Heart left ventricle (tissue), 16 donors: ENCODE data around the gene HINT1. TPM values are rescaled to one million over a fixed set of nuclear protein-coding genes. Genes with fewer than 3 reads are reported as not detected.
"Not testable (repeated sequence)": the region's sequence is repeated elsewhere in the genome, so short reads cannot be mapped to it uniquely, and the experiment has no call there.

Experiments
- ATAC-seq, 4 donors: fragments of 200-7000 bp; cut with Tn5 transposase; one replicate each; pipeline ENCODE4 v1.9.1; 2020 to 2022; ENCODE audit warnings: moderate library complexity in 4 of 4, mild to moderate bottlenecking in 3 of 4, moderate number of reproducible peaks in 1 of 4
- DNase-seq, 5 donors: peaks; one replicate each; pipeline ENCODE4 v3.0.0-alpha.2; 2020
- H3K27ac ChIP-seq, 12 donors: fragments of 200-600 bp; sonication (generic) in 4 of 12; one replicate each; pipeline versions ENCODE4 v1.5.0 to v1.8.0; 2016 to 2022; ENCODE audit warnings: mild to moderate bottlenecking in 2 of 12
- H3K27me3 ChIP-seq, 9 donors: fragments of 200-600 bp; sonication (generic) in 2 of 9; one replicate each; pipeline versions ENCODE4 v1.5.1 to v1.8.0; 2016 to 2022; ENCODE audit warnings: mild to moderate bottlenecking in 3 of 9
- H3K36me3 ChIP-seq, 9 donors: fragments of 200-600 bp; sonication (generic) in 2 of 9; one replicate each; pipeline versions ENCODE4 v1.5.0 to v1.8.0; 2018 to 2022; ENCODE audit warnings: mild to moderate bottlenecking in 2 of 9
- H3K4me1 ChIP-seq, 12 donors: fragments of 200-600 bp; sonication (generic) in 4 of 12; one replicate each; pipeline versions ENCODE4 v1.5.0 to v1.8.0; 2016 to 2022; ENCODE audit warnings: mild to moderate bottlenecking in 3 of 12
- H3K4me3 ChIP-seq, 12 donors: fragments of 200-600 bp; sonication (generic) in 4 of 12; one replicate each; pipeline versions ENCODE4 v1.5.0 to v1.8.0; 2017 to 2022; ENCODE audit warnings: mild to moderate bottlenecking in 9 of 12, moderate library complexity in 4 of 12
- H3K9me3 ChIP-seq, 12 donors: fragments of 200-600 bp; sonication (generic) in 4 of 12; one replicate each; pipeline versions ENCODE4 v1.5.0 to v1.8.0; 2016 to 2022; ENCODE audit warnings: mild to moderate bottlenecking in 1 of 12
- POLR2A ChIP-seq, 2 donors: fragments of 450-650 bp; IDR thresholded peaks; one replicate each; pipeline ENCODE4 v1.6.1; 2017; ENCODE audit warnings: antibody characterized with exemption in 2 of 2, mild to moderate bottlenecking in 2 of 2, moderate library complexity in 2 of 2
- WGBS, 4 donors: extraction: QIAGEN DNeasy Blood & Tissue Kit in 2 of 4; methylation state at CpG; one replicate each; pipeline versions ENCODE4 v1.1.5 to v1.1.7; 2013 to 2018; 5-methylcytosine and 5-hydroxymethylcytosine counted together
- intact Hi-C, 10 donors: fragments of 100-400 bp; cut with DNase I; formaldehyde crosslinking; loops; one replicate each; pipeline versions ENCODE4 v1.11.1 to v1.14.2; 2022
- polyA plus RNA-seq, 2 donors: library from polyadenylated mRNA; stranded (reverse); fragments of 200-250 nt; gene quantifications; one replicate each; pipeline ENCODE4 v1.2.3, GENCODE V29; 2013
- total RNA-seq, 9 donors: library from RNA; depleted of rRNA in 2 of 9; stranded (reverse); fragments of >200 nt in 2 of 9; fragmentation: NEBNext Ultra II Directional in 3 of 9; extraction: Animal tissue kit (Norgen Biotek cat#: 25700) in 3 of 9; gene quantifications; one replicate each; pipeline versions ENCODE4 v1.1.0 to v1.2.4, GENCODE V29; 2016 to 2023
- TF ChIP-seq, protein P1 (sequence below), 12 donors: fragments of 200-600 bp; sonication (generic) in 4 of 12; IDR thresholded peaks; one replicate each; pipeline versions ENCODE4 v1.5.0 to v1.8.0; 2018 to 2022; ENCODE audit warnings: antibody characterized with exemption in 12 of 12, mild to moderate bottlenecking in 5 of 12
- donor health status: ischemic (EF 13 %, LVEDD 7.1; RV severe dilation, severe dysfunction).
- donor health status: healthy with polysubstance abuse.
- donor health status: DM: no; HTN: yes; CAD: no.
- donor health status: DM: no; HTN: no; CAD: no.
- donor health status: ischemic (EF 25% LVEDD 6.9; RV normal size, moderate dysfunction).
- donor health status: ischemic (EF 25% LVEDD 5.7; RV mildly dilated, moderate dysfunction).
- donor health status: healthy.
- donor health status: DM: yes; HTN: yes; CAD: no.
- donor health status: ischemic (EF 35%, LVEDD 5.7; RV mildly dilated, moderate dysfunction).
- donor health status: nonischemic (EF 11% LVEDD 7.7; RV severe dilation, severe dysfunction).
- donor health status: DM: yes; HTN: yes; CAD: no.
- donor health status: PGD.
- donor health status: ischemic (EF 29% LVEDD 5.4; RV normal size, mild dysfunction).
- donor health status: nonischemic (EF 23%, LVEDD 6.1; RV moderate dilation, normal function).

HINT1 gene
- total and polyA plus RNA-seq, 11 donors, result 76.8 to 286 (median 148) TPM

- WGBS, 4 donors, result 53 to 62% (median 56%) methylated on average over 3 of the region's 3 CpGs
- H3K36me3 ChIP-seq, result no peaks in the 10 kb centered on the region
- no peak overlapping the region for H3K27ac ChIP-seq
- DNase-seq (no peak), ATAC-seq (no peak)
- no peaks in the 10 kb centered on the region for H3K9me3 ChIP-seq
- no peaks in the 10 kb centered on the region for H3K4me1 ChIP-seq
- intact Hi-C loops, result no loop called here
- H3K4me3 ChIP-seq, result no peak overlapping the region
- TF ChIP-seq, protein P1, sequence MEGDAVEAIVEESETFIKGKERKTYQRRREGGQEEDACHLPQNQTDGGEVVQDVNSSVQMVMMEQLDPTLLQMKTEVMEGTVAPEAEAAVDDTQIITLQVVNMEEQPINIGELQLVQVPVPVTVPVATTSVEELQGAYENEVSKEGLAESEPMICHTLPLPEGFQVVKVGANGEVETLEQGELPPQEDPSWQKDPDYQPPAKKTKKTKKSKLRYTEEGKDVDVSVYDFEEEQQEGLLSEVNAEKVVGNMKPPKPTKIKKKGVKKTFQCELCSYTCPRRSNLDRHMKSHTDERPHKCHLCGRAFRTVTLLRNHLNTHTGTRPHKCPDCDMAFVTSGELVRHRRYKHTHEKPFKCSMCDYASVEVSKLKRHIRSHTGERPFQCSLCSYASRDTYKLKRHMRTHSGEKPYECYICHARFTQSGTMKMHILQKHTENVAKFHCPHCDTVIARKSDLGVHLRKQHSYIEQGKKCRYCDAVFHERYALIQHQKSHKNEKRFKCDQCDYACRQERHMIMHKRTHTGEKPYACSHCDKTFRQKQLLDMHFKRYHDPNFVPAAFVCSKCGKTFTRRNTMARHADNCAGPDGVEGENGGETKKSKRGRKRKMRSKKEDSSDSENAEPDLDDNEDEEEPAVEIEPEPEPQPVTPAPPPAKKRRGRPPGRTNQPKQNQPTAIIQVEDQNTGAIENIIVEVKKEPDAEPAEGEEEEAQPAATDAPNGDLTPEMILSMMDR (IDR thresholded peaks at IDR 0.05), result no peak
- TF ChIP-seq POLR2A (IDR thresholded peaks at IDR 0.05), result no peak
- H3K27me3 ChIP-seq, result no peaks in the 10 kb centered on the region
Observed at GRCh38 chr5:131142970-131143617, 22.0 kb downstream of the HINT1 start.

DNA sequence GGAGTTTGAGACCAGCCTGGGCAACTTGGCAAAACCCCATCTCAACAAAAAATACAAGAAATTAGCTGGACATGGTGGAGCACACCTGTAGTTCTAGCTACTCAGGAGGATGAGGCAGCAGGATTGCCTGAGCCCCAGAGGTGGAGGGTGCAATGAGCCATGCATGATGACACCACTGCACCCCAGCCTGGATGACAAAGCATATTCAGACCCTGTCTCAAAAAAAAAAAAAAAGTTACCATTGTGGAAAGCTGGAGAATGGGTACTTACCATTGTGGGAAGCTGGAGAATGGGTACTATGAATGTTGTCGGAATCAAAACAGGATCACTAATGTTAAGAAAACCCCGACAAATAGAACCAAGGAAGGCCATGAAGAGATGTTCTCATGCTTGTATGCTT lies 25.7 kb downstream of the HINT1 start:
- H3K27ac ChIP-seq, result no peak overlapping the region
- no peaks in the 10 kb centered on the region for H3K36me3 ChIP-seq
- no peaks in the 10 kb centered on the region for H3K27me3 ChIP-seq
- intact Hi-C loops, result no loop called here
- ATAC-seq (no peak), DNase-seq (no peak)
- TF ChIP-seq, protein P1 (IDR thresholded peaks at IDR 0.05), result no peak
- no peak for TF ChIP-seq POLR2A (IDR thresholded peaks at IDR 0.05)
- WGBS, 4 donors, result 94 to 97% (median 95%) methylated on average over 2 of the region's 2 CpGs
- H3K4me3 ChIP-seq, result no peak overlapping the region
- no peaks in the 10 kb centered on the region for H3K4me1 ChIP-seq
- H3K9me3 ChIP-seq, result peaks cover 0 to 4% (median 0%) of the 10 kb centered on the region in 12 donors

DNA sequence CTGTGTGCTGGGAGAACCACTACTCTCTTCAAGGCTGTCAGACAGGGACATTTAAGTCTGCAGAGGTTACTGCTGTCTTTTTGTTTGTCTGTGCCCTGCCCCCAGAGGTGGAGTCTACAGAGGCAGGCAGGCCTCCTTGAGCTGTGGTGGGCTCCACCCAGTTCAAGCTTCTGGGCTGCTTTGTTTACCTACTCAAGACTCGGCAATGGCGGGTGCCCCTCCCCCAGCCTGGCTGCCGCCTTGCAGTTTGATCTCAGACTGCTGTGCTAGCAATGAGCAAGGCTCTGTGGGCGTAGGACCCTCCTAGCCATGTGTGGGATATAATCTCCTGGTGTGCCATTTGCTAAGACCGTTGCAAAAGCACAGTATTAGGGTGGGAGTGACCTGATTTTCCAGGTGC lies 26.6 kb downstream of the HINT1 start:
- intact Hi-C loops, H3K4me1 ChIP-seq, ATAC-seq, H3K27me3 ChIP-seq, H3K27ac ChIP-seq, DNase-seq, H3K36me3 ChIP-seq, H3K4me3 ChIP-seq: not testable (repeated sequence)
- 77 to 86% (median 85%) methylated on average over 5 of the region's 5 CpGs for WGBS, 4 donors
- peaks cover 0 to 10% (median 0%) of the 10 kb centered on the region in 12 donors for H3K9me3 ChIP-seq

DNA sequence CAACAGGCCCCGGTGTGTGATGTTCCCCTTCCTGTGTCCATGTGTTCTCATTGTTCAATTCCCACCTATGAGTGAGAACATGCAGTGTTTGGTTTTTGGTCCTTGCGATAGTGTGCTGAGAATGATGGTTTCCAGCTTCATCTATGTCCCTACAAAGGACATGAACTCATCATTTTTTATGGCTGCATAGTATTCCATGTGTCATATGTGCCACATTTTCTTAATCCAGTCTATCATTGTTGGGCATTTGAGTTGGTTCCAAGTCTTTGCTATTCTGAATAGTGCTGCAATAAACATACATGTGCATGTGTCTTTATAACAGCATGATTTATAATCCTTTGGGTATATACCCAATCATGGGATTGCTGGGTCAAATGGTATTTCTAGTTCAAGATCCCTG lies 32.0 kb downstream of the HINT1 start:
- intact Hi-C loops, H3K36me3 ChIP-seq, H3K27me3 ChIP-seq, H3K4me1 ChIP-seq, DNase-seq, H3K27ac ChIP-seq, ATAC-seq, H3K4me3 ChIP-seq: not testable (repeated sequence)
- H3K9me3 ChIP-seq, result peaks cover 0 to 10% (median 0%) of the 10 kb centered on the region in 12 donors
- WGBS, 4 donors, result 64 to 95% (median 81%) methylated on average over 1 to 2 of the region's 2 CpGs

GRCh38 chr5:131129306-131129705 lies 35.8 kb downstream of the HINT1 start:
- Histone ChIP-seq H3K4me3 (no peak overlapping the region), H3K36me3 (no peaks in the 10 kb centered on the region), H3K9me3 (peaks cover 0 to 26% (median under 1%) of the 10 kb centered on the region in 12 donors), H3K27me3 (no peaks in the 10 kb centered on the region), H3K4me1 (no peaks in the 10 kb centered on the region), H3K27ac (no peak overlapping the region)
- no peak for ATAC-seq
- 76 to 88% (median 85%) methylated on average over 4 of the region's 4 CpGs for WGBS, 4 donors
- no peak for DNase-seq
- intact Hi-C loops, result no loop called here
- TF ChIP-seq, protein P1 (IDR thresholded peaks at IDR 0.05), result no peak
- TF ChIP-seq POLR2A (IDR thresholded peaks at IDR 0.05), result no peak

GRCh38 chr5:131127244-131127643 lies 37.8 kb downstream of the HINT1 start:
- H3K4me3 ChIP-seq, ATAC-seq, H3K27me3 ChIP-seq, H3K27ac ChIP-seq, H3K4me1 ChIP-seq, intact Hi-C loops, DNase-seq, H3K36me3 ChIP-seq: not testable (repeated sequence)
- H3K9me3 ChIP-seq, result peaks cover 0 to 39% (median 4%) of the 10 kb centered on the region in 12 donors
- 97 to 100% (median 99%) methylated on average over 2 of the region's 2 CpGs for WGBS, 4 donors
